Colonic mucosa (tissue), 4 donors: ENCODE data around the gene DAGLA. TPM values are rescaled to one million over a fixed set of nuclear protein-coding genes. Genes with fewer than 3 reads are reported as not detected.

ENCODE experiments used
- DNase-seq: peaks from one replicate; pipeline ENCODE4 v3.0.0-alpha.2; 2020
- H3K27ac ChIP-seq: fragments of 200-600 bp; one replicate; pipeline ENCODE4 v1.8.0; 2021
- H3K27me3 ChIP-seq: fragments of 200-600 bp; one replicate; pipeline ENCODE4 v1.8.0; 2021
- H3K36me3 ChIP-seq: fragments of 200-600 bp; one replicate; pipeline ENCODE4 v1.8.0; 2021
- H3K4me1 ChIP-seq: fragments of 200-600 bp; one replicate; pipeline ENCODE4 v1.8.0; 2021; ENCODE audit warnings: mild to moderate bottlenecking
- H3K4me3 ChIP-seq: fragments of 200-600 bp; one replicate; pipeline ENCODE4 v1.8.0; 2021
- H3K9ac ChIP-seq, 2 donors: one replicate each; pipeline ENCODE4 v1.7.0; 2013; ENCODE audit warnings: control low read depth in 2 of 2, low read depth in 2 of 2, low read length in 2 of 2
- H3K9me3 ChIP-seq: fragments of 200-600 bp; one replicate; pipeline ENCODE4 v1.8.0; 2021
- CTCF ChIP-seq: fragments of 200-600 bp; IDR thresholded peaks from one replicate; pipeline ENCODE4 v1.8.0; 2022; ENCODE audit warnings: antibody characterized with exemption, mild to moderate bottlenecking
- intact Hi-C: fragments of 100-400 bp; cut with DNase I; formaldehyde crosslinking; loops from one replicate; pipeline ENCODE4 v1.14.1; 2022
- total RNA-seq, 2 donors: library from RNA; stranded (reverse); fragmentation: NEBNext Ultra II Directional in 1 of 2; extraction: Animal tissue kit (Norgen Biotek cat#: 25700) in 1 of 2; gene quantifications; one replicate each; pipeline ENCODE4 v1.2.1, GENCODE V29; 2021
- donor health status: healthy.
- donor health status: DM: no; HTN: no; CAD: no.
- donor health status: DM: no; HTN: no; CAD: no.

The DAGLA gene
- total RNA-seq, 2 donors from 2014 or later = 7.5 to 12.2 TPM

DNA sequence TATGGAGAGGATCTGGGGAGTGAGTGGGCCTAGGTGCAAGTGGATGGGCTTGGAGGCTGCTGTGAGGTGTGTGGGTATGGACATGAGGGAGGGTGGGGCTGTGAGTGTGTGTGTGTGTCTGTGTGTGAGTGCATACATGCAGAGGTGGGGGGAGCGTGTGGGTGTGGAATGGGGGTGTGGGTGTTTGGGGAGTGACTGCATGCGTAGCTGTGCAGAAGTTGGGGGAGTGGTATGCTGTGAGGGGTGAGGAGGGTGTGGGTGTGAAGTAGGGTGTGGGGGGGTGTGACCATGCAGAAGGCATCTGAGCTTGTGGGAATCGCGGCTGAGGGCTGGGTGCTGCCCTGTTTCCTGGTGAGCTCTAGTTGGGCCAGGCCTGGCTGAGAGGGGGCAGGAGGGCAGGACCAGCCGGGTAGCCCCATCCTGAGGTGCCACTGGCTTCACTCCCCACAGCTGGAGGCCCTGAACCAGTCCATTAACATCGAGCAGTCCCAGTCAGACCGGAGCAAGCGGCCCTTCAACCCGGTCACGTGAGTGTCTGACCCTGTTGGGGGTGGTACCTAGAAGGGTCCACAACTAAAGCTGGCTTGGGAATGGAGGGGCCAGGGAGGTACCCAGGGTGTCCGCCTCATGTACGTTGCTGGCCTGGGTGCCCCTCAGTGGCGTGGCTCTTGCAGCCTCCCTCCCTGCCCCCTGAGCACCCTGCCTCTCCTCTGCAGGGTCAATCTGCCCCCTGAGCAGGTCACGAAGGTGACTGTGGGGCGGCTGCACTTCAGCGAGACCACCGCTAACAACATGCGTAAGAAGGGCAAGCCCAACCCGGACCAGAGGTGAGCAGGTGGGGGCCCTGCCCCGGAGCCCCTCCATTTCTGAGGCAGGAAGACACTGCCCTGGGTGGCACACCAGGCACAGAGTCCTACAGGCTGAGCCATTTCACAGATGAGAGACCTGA is 95.7 kb downstream of the DAGLA start:
- intact Hi-C loops = no loop called here
- Histone ChIP-seq H3K4me1 (no peaks in the 10 kb centered on the region), H3K9ac (no peak overlapping the region), H3K27me3 (no peaks in the 10 kb centered on the region), H3K4me3 (no peak overlapping the region), H3K27ac (no peak overlapping the region), H3K36me3 (no peaks in the 10 kb centered on the region), H3K9me3 (no peaks in the 10 kb centered on the region)
- DNase-seq = no peak
- TF ChIP-seq CTCF = no peak

- H3K4me3 ChIP-seq = no peak overlapping the region
- intact Hi-C loops = no loop called here
- no peak overlapping the region for H3K27ac ChIP-seq
These were observed 96.4 kb downstream of the DAGLA start for GRCh38 chr11:61776561-61777075.

GRCh38 chr11:61777234-61778090 is 97.3 kb downstream of the DAGLA start:
- H3K4me3 ChIP-seq = peak overlapping the region; percentile 5
- no peak overlapping the region for H3K27ac ChIP-seq
- intact Hi-C loops = no loop called here
- H3K4me1 ChIP-seq = no peaks in the 10 kb centered on the region
- H3K9me3 ChIP-seq = no peaks in the 10 kb centered on the region
- H3K27me3 ChIP-seq = no peaks in the 10 kb centered on the region
- DNase-seq = peak; percentile 45
- H3K9ac ChIP-seq = no peak overlapping the region
- no peak for TF ChIP-seq CTCF
- no peaks in the 10 kb centered on the region for H3K36me3 ChIP-seq

More at GRCh38 chr11:61776561-61777075, 96.4 kb downstream of the DAGLA start:
- Histone ChIP-seq H3K36me3 (no peaks in the 10 kb centered on the region), H3K27me3 (no peaks in the 10 kb centered on the region), H3K4me1 (no peaks in the 10 kb centered on the region), H3K9me3 (no peaks in the 10 kb centered on the region), H3K9ac (no peak overlapping the region)
- peak; percentile 77 for DNase-seq
- peak; percentile 67 for TF ChIP-seq CTCF

- no peaks in the 10 kb centered on the region for H3K9me3 ChIP-seq
- intact Hi-C loops = no loop called here
- H3K9ac ChIP-seq = no peak overlapping the region
- no peak for TF ChIP-seq CTCF
- H3K27ac ChIP-seq = no peak overlapping the region
- no peak for DNase-seq
- no peaks in the 10 kb centered on the region for H3K36me3 ChIP-seq
- H3K27me3 ChIP-seq = no peaks in the 10 kb centered on the region
- H3K4me3 ChIP-seq = no peak overlapping the region
- no peaks in the 10 kb centered on the region for H3K4me1 ChIP-seq
These were observed 98.2 kb downstream of the DAGLA start for GRCh38 chr11:61778357-61778886.
